HUDEP-2 (cell line): Measurements from ENCODE around the gene TTC28.
"Not testable (repeated sequence)": the region's sequence is repeated elsewhere in the genome, so short reads cannot be mapped to it uniquely, and the experiment has no call there.

ENCODE experiments used
- DNase-seq, 76 experiments: peaks; one replicate each; lab custom pipeline; 2025; ENCODE audit not compliant: unreplicated experiment in 76 of 76; lab: John Stamatoyannopoulos, UW

Gene TTC28

DNA sequence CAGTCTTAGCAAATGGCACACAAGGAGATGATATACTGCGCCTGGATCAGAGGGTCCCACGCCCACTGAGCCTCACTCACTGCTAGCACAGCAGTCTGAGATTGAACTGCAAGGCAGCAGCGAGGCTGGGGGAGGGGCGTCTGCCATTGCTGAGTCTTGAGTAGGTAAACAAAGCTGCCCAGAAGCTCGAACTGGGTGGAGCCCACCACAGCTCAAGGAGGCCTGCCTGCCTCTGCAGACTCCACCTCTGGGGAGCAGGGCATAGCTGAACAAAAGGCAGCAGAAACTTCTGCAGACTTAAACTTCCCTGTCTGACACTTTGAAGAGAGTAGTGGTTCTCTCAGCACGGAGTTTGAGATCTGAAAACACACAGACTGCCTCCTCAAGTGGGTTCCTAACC, 470.2 kb downstream of the TTC28 start:
- not testable (repeated sequence) for DNase-seq

GRCh38 chr22:28208787-28209186, 470.9 kb downstream of the TTC28 start:
- no peak for DNase-seq

- no peak for DNase-seq
Measured at GRCh38 chr22:28208036-28208435, 471.6 kb downstream of the TTC28 start.

GRCh38 chr22:28207281-28208030, 472.2 kb downstream of the TTC28 start:
- DNase-seq: no peak

DNA sequence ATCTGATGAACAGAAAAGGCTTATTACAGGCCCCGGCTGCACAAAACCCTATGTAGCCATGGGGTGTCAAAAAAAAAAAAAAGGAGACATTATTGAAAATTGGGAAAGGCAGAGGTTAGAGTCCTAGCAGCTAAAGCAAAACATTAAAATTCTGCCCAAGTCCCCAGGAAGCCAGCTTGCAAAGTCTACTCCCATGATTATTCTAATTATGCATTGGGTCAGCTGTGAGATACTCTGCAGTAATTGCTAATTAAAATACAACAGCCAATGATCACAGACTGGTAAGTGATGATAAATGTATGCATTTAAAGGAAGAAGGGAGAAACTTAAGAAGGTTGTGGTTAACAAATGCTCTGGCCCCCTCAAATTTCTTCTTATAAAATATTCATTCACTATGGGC, 473.7 kb downstream of the TTC28 start:
- no peak for DNase-seq

GRCh38 chr22:28204382-28204781, 475.3 kb downstream of the TTC28 start:
- no peak for DNase-seq

DNA sequence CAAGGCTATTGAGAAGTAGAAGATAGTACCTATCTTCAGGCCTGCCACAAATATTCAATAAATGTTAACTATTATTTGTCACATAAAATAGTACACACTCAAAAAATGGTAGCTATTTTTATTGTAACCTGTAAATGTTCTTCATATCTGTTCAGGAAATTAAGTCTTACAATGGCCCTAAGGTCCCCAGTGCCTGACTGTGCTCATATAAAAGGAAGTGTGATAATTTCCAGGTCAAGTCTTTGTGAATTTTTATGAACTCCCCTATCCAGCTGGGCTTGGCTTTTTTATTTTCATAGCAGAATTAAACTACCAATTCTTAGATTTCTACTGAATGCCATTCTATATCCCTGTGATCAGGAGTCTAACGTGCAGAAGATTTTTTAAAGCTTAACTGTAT, 476.4 kb downstream of the TTC28 start:
- no peak for DNase-seq

- no peak for DNase-seq
Measured at GRCh38 chr22:28198692-28199091, 480.9 kb downstream of the TTC28 start.

- DNase-seq: not testable (repeated sequence)
Measured at GRCh38 chr22:28191571-28191970, 488.1 kb downstream of the TTC28 start.

GRCh38 chr22:28188178-28188879, 491.3 kb downstream of the TTC28 start:
- DNase-seq: no peak

DNA sequence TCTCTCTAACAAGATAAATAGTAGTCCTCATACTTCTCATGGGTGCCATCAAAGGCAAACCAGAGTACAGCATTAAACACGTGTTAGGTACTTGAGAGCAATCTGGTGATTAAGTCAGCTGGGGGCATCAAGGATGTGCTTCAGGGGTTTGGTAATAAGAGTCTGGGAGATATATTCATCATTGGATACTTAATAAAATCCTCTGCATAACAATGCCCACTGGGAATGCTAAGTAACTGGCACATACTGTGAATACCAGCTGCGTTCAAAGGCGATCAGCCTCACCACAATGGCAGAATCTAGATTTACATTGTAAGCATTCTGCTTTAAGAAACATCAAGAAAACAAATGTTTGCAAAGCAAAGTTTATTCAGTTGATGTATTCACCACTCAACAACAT, 492.0 kb downstream of the TTC28 start:
- no peak for DNase-seq

GRCh38 chr22:28186641-28187040, 493.0 kb downstream of the TTC28 start:
- DNase-seq: no peak

- DNase-seq: no peak
Measured at GRCh38 chr22:28185130-28185529, 494.5 kb downstream of the TTC28 start.

DNA sequence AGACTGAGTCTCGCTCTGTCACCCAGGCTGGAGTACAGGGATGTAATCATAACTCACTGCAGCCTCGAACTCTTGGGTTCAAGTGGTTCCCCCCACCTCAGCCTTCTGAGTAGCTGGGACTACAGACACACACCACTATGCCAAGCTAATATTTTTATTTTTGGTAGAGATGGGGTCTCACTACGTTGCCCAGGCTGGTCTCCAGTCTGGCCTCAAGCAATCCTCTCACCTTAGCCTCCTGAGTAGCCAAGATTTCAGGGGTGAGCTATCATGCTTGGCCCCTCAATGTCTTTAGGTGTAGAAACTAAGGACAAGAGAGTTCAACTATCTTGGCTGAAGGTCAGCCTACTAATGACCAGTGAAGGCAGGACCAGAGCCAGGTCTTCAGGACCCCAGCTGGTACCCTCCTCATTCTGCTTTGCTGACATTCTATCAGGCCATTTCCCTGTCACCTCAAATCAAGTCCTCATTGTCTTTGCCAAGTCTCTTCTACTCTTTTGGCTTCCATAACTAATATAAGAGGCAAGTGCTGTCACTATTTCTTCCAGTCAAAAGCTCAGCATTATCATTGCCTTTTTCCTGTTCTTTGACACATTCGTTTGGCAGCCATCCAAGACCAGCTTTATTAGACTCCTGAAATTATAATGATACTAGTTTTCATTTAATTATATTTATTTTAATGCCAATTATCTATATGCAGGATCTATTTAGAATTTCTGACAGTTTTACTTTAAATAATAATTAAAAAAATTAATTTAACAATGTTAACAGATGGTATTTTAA, 496.4 kb downstream of the TTC28 start:
- no peak for DNase-seq

DNA sequence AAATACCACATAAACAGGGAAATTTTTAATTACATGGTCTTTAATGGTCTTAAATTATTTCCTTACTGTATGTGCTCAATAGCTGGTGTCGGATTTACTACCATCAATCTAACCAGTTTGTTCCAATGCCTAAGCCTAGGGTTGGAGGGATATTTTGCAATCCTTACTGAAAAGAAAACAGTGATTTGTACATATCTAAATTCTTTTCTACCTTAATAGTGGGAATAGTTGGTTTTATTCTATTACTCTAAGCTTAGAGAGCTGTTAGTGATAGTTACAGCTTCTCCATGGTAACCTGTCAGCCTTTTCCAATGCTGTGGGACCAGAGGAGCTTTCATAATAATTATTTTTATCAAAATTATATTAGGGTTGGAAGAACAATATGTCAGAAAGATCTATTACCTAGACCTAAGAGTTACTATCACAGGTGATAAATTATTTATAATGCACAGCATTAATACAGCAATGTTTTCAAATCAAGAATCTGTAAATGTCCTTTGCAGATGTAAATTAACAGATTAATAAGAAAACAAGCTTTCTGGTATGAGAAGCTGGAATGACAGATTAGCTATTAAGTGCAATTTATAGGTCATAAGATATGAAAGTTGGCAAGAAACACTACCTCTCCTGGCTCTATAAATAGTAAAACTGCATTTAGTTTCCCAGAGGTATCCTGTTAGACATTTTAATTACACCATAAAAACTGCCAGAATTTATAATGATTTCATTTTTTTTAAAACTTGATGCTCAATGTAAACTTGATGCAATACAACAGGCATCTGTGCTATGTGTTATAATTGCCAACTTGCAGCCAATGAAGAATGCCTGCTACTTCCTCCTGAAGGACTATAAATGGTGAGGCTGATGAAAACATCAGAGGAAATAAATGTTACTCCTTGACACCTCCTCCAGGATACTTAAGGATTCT, 498.6 kb downstream of the TTC28 start:
- no peak for DNase-seq

- DNase-seq: no peak
Measured at GRCh38 chr22:28179392-28179791, 500.2 kb downstream of the TTC28 start.

- DNase-seq: no peak
Measured at GRCh38 chr22:28175730-28176492, 503.7 kb downstream of the TTC28 start.

- DNase-seq: no peak
Measured at GRCh38 chr22:28174509-28174908, 505.1 kb downstream of the TTC28 start.

- DNase-seq: no peak
Measured at GRCh38 chr22:28172892-28173670, 506.6 kb downstream of the TTC28 start.
